Neuronal stem cell (in vitro differentiated cells): ENCODE measurements around the gene MGLL.

Experiments used
- DNase-seq: peaks from one replicate; pipeline ENCODE4 v3.0.0-alpha.2; 2013; ENCODE audit warnings: low spot score
- H2AFZ ChIP-seq: one replicate; pipeline ENCODE4 v1.6.1; 2013; ENCODE audit warnings: mild to moderate bottlenecking, low read length, inconsistent platforms
- H2AK5ac ChIP-seq: 2 replicates; pipeline ENCODE4 v1.6.1; 2013; ENCODE audit warnings: low read depth, mild to moderate bottlenecking, inconsistent platforms, low read length, moderate library complexity, mixed read lengths
- H2BK120ac ChIP-seq: 2 replicates; pipeline ENCODE4 v1.6.1; 2013; ENCODE audit warnings: low read depth, mild to moderate bottlenecking, inconsistent platforms, low read length, moderate library complexity, mixed read lengths
- H2BK12ac ChIP-seq: one replicate; pipeline ENCODE4 v1.6.1; 2013; ENCODE audit warnings: low read length, inconsistent platforms
- H2BK15ac ChIP-seq: 2 replicates; pipeline ENCODE4 v1.6.1; 2013; ENCODE audit warnings: mild to moderate bottlenecking, low read length, inconsistent platforms, mixed read lengths
- H2BK5ac ChIP-seq: one replicate; pipeline ENCODE4 v1.6.1; 2013; ENCODE audit warnings: inconsistent platforms, mild to moderate bottlenecking, low read length, moderate library complexity
- H3K14ac ChIP-seq: one replicate; pipeline ENCODE4 v1.6.1; 2013; ENCODE audit warnings: low read length, inconsistent platforms
- H3K18ac ChIP-seq: 2 replicates; pipeline ENCODE4 v1.6.1; 2013; ENCODE audit warnings: low read length, inconsistent platforms
- H3K23ac ChIP-seq: 2 replicates; pipeline ENCODE4 v1.6.1; 2013; ENCODE audit warnings: low read depth, mild to moderate bottlenecking, mixed read lengths, low read length, inconsistent platforms; ENCODE audit not compliant: poor library complexity
- H3K27ac ChIP-seq: replicated peaks from 3 replicates; pipeline ENCODE4 v1.5.1; 2013; ENCODE audit warnings: low read length, inconsistent platforms
- H3K27me3 ChIP-seq, 3 experiments: 2 replicates each; pipeline ENCODE4 v1.6.1; 2013; ENCODE audit warnings: low read length in 3 of 3, mild to moderate bottlenecking in 2 of 3, inconsistent platforms in 1 of 3, low read depth in 1 of 3, mixed read lengths in 1 of 3, moderate library complexity in 1 of 3; ENCODE audit not compliant: control insufficient read depth in 3 of 3, insufficient read depth in 3 of 3
- H3K36me3 ChIP-seq, 2 donors: replicated peaks in 1 of 2; 2 replicates each; pipeline ENCODE4 v1.6.1; 2013; ENCODE audit warnings: low read length in 2 of 2; ENCODE audit not compliant: control insufficient read depth in 2 of 2, insufficient read depth in 2 of 2
- H3K4ac ChIP-seq: 2 replicates; pipeline ENCODE4 v1.6.1; 2013; ENCODE audit warnings: inconsistent platforms, mild to moderate bottlenecking, low read length, moderate library complexity
- H3K4me1 ChIP-seq, 2 donors: 1 replicate in 1 of 2; 2 replicates in 1 of 2; pipeline ENCODE4 v1.6.1; 2013; ENCODE audit warnings: low read length in 2 of 2, low read depth in 1 of 2; ENCODE audit not compliant: control insufficient read depth in 2 of 2, insufficient read depth in 1 of 2
- H3K4me2 ChIP-seq: one replicate; pipeline ENCODE4 v1.6.1; 2013; ENCODE audit warnings: mild to moderate bottlenecking, low read length, inconsistent platforms; ENCODE audit not compliant: insufficient read depth, poor library complexity, severe bottlenecking
- H3K4me3 ChIP-seq, 2 donors: 2 replicates each; pipeline ENCODE4 v1.5.1; 2013; ENCODE audit warnings: low read length in 2 of 2, mild to moderate bottlenecking in 2 of 2, inconsistent platforms in 1 of 2, moderate library complexity in 1 of 2
- H3K79me1 ChIP-seq: one replicate; pipeline ENCODE4 v1.6.1; 2013; ENCODE audit warnings: low read depth, mild to moderate bottlenecking, inconsistent platforms, low read length, moderate library complexity
- H3K9ac ChIP-seq: one replicate; pipeline ENCODE4 v1.6.1; 2013; ENCODE audit warnings: mild to moderate bottlenecking, low read depth, low read length, inconsistent platforms; ENCODE audit not compliant: poor library complexity
- H3K9me3 ChIP-seq, 2 donors: replicated peaks in 1 of 2; 2 replicates each; pipeline versions ENCODE3 to v1.6.1; 2013; ENCODE audit warnings: low read length in 2 of 2, mild to moderate bottlenecking in 2 of 2, inconsistent platforms in 1 of 2, low read depth in 1 of 2, mixed read lengths in 1 of 2, moderate library complexity in 1 of 2; ENCODE audit not compliant: control insufficient read depth in 2 of 2, insufficient read depth in 1 of 2
- H4K8ac ChIP-seq: one replicate; pipeline ENCODE4 v1.6.1; 2013; ENCODE audit warnings: low read depth, mild to moderate bottlenecking, inconsistent platforms, low read length, moderate library complexity
- H4K91ac ChIP-seq: one replicate; pipeline ENCODE4 v1.6.1; 2013; ENCODE audit warnings: low read length, low read depth, mild to moderate bottlenecking, inconsistent platforms; ENCODE audit not compliant: poor library complexity
- WGBS, 2 donors: extraction: QIAGEN DNeasy Blood & Tissue Kit; methylation state at CpG; one replicate each; pipeline ENCODE4 v1.1.7; 2013; ENCODE audit warnings: missing lambda C conversion rate in 2 of 2, mixed read lengths in 1 of 2; ENCODE audit not compliant: insufficient read length in 2 of 2, insufficient replicate concordance in 1 of 2; ENCODE audit errors: extremely low coverage in 2 of 2; 5-methylcytosine and 5-hydroxymethylcytosine counted together

MGLL gene

DNA sequence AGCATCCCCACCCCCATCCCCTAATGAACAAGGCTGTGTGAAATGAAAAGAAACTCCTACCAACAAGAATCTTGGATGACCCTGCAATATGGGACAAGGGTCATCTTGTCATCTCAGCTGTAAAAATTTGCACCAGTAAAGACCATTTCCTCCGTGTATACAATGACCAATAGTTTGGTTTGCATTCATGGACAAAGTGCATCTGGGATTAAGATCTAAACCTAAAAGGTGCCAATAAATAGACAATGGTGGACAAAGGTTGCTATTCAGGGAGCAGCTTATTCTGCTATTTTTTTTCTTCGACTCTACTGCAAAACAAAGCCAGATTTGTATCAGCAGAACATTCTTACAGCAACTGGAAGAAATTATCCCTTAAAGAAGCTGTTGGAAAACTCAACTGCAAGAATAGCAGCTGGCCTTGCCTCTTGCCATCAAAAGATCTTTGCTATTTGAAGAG lies 8.0 kb downstream of the MGLL start:
- Histone ChIP-seq H3K79me1 (no peaks in the 10 kb centered on the region), H2BK5ac (no peak overlapping the region), H3K27ac (no peak overlapping the region), H2AFZ (no peak overlapping the region), H4K8ac (no peak overlapping the region), H3K9ac (no peak overlapping the region), H3K4ac (no peak overlapping the region), H3K36me3 (no peaks in the 10 kb centered on the region), H3K23ac (no peak overlapping the region), H3K4me3 (no peak overlapping the region), H2BK15ac (no peak overlapping the region), H3K9me3 (peaks cover 0 to 5% of the 10 kb centered on the region in 2 donors), H2BK120ac (no peak overlapping the region), H2AK5ac (no peak overlapping the region), H2BK12ac (no peak overlapping the region), H3K4me1 (peaks cover 0 to 9% of the 10 kb centered on the region in 2 donors), H3K18ac (no peak overlapping the region), H3K4me2 (no peak overlapping the region), H4K91ac (no peak overlapping the region), H3K27me3 (peaks cover 0 to 28% (median 0%) of the 10 kb centered on the region in 3 experiments), H3K14ac (no peak overlapping the region)
- WGBS, 2 donors, result no CpG with 5 or more reads among the region's 2 CpGs
- no peak for DNase-seq

DNA sequence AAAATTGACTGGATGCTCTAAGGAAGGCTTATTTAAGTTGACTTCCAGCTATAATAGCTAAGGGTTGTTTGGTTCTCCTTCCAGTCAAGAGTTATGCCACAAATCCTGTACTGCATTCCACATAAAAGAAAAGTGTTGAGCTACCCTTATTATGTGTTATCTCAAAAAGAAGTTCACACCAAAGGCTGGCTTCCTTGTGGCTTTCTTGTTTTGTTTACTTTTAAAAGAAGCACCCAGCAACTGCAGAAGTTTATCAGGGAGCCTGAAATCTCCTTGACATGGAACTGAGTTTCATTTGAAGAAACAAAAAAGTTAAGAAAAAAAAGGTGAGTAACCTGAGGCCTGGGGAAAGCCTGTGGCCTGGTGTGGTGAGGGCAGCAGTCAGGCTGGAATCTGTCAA lies 10.2 kb downstream of the MGLL start:
- Histone ChIP-seq H2AFZ (no peak overlapping the region), H3K9me3 (peaks cover 0 to 5% of the 10 kb centered on the region in 2 donors), H3K14ac (no peak overlapping the region), H2AK5ac (no peak overlapping the region), H3K4me3 (no peak overlapping the region), H3K36me3 (no peaks in the 10 kb centered on the region), H2BK15ac (no peak overlapping the region), H3K27ac (no peak overlapping the region), H3K9ac (no peak overlapping the region), H3K79me1 (no peaks in the 10 kb centered on the region), H3K18ac (no peak overlapping the region), H3K4me1 (peaks cover 0 to 9% of the 10 kb centered on the region in 2 donors), H3K27me3 (peaks cover 0 to 15% (median 0%) of the 10 kb centered on the region in 3 experiments), H3K4ac (no peak overlapping the region), H2BK12ac (no peak overlapping the region), H2BK5ac (no peak overlapping the region), H2BK120ac (no peak overlapping the region), H4K91ac (no peak overlapping the region), H3K23ac (no peak overlapping the region), H3K4me2 (no peak overlapping the region), H4K8ac (no peak overlapping the region)
- DNase-seq, result no peak

DNA sequence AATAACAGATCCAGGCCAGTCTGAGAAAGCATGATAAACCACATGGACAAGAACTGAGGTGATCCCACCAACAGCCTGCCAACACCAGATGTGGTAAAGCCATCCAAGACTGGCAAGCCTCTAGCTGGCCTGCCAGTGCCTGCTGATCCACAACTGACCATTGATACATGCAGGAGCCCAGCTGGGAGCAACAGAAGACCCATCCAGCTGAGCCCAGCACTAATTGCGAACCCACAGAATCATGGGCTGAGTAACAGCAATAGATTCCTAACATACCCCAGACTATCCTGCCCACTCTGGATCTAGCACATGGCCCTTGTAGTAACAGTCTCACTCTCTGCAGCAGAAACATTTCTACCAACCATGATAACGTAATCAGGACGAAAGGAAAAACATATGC lies 10.6 kb downstream of the MGLL start:
- Histone ChIP-seq H3K9ac (no peak overlapping the region), H2BK120ac (no peak overlapping the region), H2BK15ac (no peak overlapping the region), H3K27ac (no peak overlapping the region), H4K91ac (no peak overlapping the region), H2AFZ (no peak overlapping the region), H3K23ac (no peak overlapping the region), H3K9me3 (peaks cover 0 to 5% of the 10 kb centered on the region in 2 donors), H3K4ac (no peak overlapping the region), H2AK5ac (no peak overlapping the region), H3K4me1 (peaks cover 0 to 9% of the 10 kb centered on the region in 2 donors), H3K36me3 (no peaks in the 10 kb centered on the region), H2BK12ac (no peak overlapping the region), H3K4me2 (no peak overlapping the region), H3K27me3 (peaks cover 0 to 14% (median 0%) of the 10 kb centered on the region in 3 experiments), H3K18ac (no peak overlapping the region), H3K79me1 (no peaks in the 10 kb centered on the region), H2BK5ac (no peak overlapping the region), H3K14ac (no peak overlapping the region), H4K8ac (no peak overlapping the region), H3K4me3 (no peak overlapping the region)
- WGBS, 2 donors, result no CpG with 5 or more reads among the region's 3 CpGs
- no peak for DNase-seq

DNA sequence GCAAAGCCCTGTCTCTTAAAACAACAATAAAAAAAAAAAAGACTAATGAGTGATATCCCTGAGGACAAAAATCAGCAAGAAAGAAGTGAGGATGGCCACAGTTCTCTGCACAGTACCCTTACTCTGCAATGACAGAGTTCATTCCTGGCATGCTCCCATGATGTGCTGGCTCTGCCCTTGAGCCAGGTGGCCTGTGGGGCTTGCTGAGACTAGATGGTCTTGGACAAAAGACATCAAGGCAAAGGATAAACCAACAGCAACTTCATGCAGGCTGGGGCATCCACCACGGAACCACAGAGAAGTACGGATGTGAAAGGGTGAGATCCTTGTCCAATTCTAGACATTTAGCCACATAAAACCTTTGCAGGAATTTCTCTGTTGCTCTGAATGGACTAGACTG lies 12.7 kb downstream of the MGLL start:
- no peak overlapping the region for H4K8ac ChIP-seq
- no CpG with 5 or more reads among the region's 2 CpGs for WGBS, 2 donors
- H3K79me1 ChIP-seq, result no peaks in the 10 kb centered on the region
- H2BK120ac ChIP-seq, result no peak overlapping the region
- no peak overlapping the region for H3K27ac ChIP-seq
- DNase-seq, result no peak
- H3K27me3 ChIP-seq, result peaks cover 0 to 8% (median 0%) of the 10 kb centered on the region in 3 experiments
- H3K36me3 ChIP-seq, result no peaks in the 10 kb centered on the region
- peaks cover 0 to 6% of the 10 kb centered on the region in 2 donors for H3K4me1 ChIP-seq
- no peak overlapping the region for H3K9ac ChIP-seq
- H3K14ac ChIP-seq, result no peak overlapping the region
- H4K91ac ChIP-seq, result no peak overlapping the region
- H2AK5ac ChIP-seq, result no peak overlapping the region
- no peak overlapping the region for H3K4me3 ChIP-seq
- H3K23ac ChIP-seq, result no peak overlapping the region
- no peak overlapping the region for H2AFZ ChIP-seq
- H3K4me2 ChIP-seq, result no peak overlapping the region
- no peak overlapping the region for H2BK15ac ChIP-seq
- no peak overlapping the region for H2BK5ac ChIP-seq
- H2BK12ac ChIP-seq, result no peak overlapping the region
- H3K4ac ChIP-seq, result no peak overlapping the region
- no peak overlapping the region for H3K18ac ChIP-seq
- peaks cover 0 to 2% of the 10 kb centered on the region in 2 donors for H3K9me3 ChIP-seq
